ENCODE results near the gene CLDN18.

The CLDN18 gene

DNA sequence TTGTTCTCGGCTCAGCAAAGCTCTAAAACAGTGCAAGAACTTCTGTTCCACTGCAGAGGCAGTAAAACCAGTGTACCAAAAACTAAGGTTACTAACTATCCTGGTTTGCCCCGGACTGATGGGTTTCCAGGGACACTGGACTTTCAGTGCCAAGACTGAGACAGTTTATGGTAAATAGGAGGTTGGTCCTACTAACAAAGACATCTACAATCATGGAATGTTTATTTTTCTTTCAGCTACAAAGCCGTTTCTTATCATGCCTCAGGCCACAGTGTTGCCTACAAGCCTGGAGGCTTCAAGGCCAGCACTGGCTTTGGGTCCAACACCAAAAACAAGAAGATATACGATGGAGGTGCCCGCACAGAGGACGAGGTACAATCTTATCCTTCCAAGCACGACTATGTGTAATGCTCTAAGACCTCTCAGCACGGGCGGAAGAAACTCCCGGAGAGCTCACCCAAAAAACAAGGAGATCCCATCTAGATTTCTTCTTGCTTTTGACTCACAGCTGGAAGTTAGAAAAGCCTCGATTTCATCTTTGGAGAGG is 20.8 kb downstream of the CLDN18 start:
- H3K27me3 ChIP-seq (ENCODE audit: control insufficient read depth in 1 of 2, insufficient read depth in 2 of 2, low read length in 2 of 2): no peaks in the 10 kb centered on the region

DNA sequence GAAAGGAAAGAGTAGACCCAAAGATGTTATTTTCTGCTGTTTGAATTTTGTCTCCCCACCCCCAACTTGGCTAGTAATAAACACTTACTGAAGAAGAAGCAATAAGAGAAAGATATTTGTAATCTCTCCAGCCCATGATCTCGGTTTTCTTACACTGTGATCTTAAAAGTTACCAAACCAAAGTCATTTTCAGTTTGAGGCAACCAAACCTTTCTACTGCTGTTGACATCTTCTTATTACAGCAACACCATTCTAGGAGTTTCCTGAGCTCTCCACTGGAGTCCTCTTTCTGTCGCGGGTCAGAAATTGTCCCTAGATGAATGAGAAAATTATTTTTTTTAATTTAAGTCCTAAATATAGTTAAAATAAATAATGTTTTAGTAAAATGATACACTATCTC is 21.6 kb downstream of the CLDN18 start:
- no peak overlapping the region for H3K27ac ChIP-seq (ENCODE audit: low read depth, low read length)
- peaks cover 17% of the 10 kb centered on the region for H3K36me3 ChIP-seq (ENCODE audit: insufficient read depth, low read length)
- no peaks in the 10 kb centered on the region for H3K9me3 ChIP-seq (ENCODE audit: low read length)
- no peak overlapping the region for H3K4me3 ChIP-seq (ENCODE audit: low read depth in 1 of 2, low read length in 2 of 2)
- H3K9ac ChIP-seq (ENCODE audit: low read length): no peak overlapping the region
- H3K27me3 ChIP-seq (ENCODE audit: control insufficient read depth in 1 of 2, insufficient read depth in 2 of 2, low read length in 2 of 2): no peaks in the 10 kb centered on the region
- H3K4me1 ChIP-seq (ENCODE audit: insufficient read depth, low read length): no peaks in the 10 kb centered on the region

More for the DNA sequence above, 20.8 kb downstream of the CLDN18 start:
- H3K4me3 ChIP-seq (ENCODE audit: low read depth in 1 of 2, low read length in 2 of 2): no peak overlapping the region
- peaks cover 17% of the 10 kb centered on the region for H3K36me3 ChIP-seq (ENCODE audit: insufficient read depth, low read length)
- no peaks in the 10 kb centered on the region for H3K4me1 ChIP-seq (ENCODE audit: insufficient read depth, low read length)
- H3K27ac ChIP-seq (ENCODE audit: low read depth, low read length): no peak overlapping the region
- no peak overlapping the region for H3K9ac ChIP-seq (ENCODE audit: low read length)
- H3K9me3 ChIP-seq (ENCODE audit: low read length): no peaks in the 10 kb centered on the region

DNA sequence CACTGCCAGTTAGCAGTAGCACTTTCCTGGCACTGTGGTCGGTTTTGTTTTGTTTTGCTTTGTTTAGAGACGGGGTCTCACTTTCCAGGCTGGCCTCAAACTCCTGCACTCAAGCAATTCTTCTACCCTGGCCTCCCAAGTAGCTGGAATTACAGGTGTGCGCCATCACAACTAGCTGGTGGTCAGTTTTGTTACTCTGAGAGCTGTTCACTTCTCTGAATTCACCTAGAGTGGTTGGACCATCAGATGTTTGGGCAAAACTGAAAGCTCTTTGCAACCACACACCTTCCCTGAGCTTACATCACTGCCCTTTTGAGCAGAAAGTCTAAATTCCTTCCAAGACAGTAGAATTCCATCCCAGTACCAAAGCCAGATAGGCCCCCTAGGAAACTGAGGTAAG is 22.6 kb downstream of the CLDN18 start:
- no peaks in the 10 kb centered on the region for H3K9me3 ChIP-seq (ENCODE audit: low read length)
- no peak overlapping the region for H3K9ac ChIP-seq (ENCODE audit: low read length)
- no peaks in the 10 kb centered on the region for H3K27me3 ChIP-seq (ENCODE audit: control insufficient read depth in 1 of 2, insufficient read depth in 2 of 2, low read length in 2 of 2)
- peaks cover 13% of the 10 kb centered on the region for H3K36me3 ChIP-seq (ENCODE audit: insufficient read depth, low read length)
- no peaks in the 10 kb centered on the region for H3K4me1 ChIP-seq (ENCODE audit: insufficient read depth, low read length)
- H3K27ac ChIP-seq (ENCODE audit: low read depth, low read length): no peak overlapping the region
- no peak overlapping the region for H3K4me3 ChIP-seq (ENCODE audit: low read depth in 1 of 2, low read length in 2 of 2)

DNA sequence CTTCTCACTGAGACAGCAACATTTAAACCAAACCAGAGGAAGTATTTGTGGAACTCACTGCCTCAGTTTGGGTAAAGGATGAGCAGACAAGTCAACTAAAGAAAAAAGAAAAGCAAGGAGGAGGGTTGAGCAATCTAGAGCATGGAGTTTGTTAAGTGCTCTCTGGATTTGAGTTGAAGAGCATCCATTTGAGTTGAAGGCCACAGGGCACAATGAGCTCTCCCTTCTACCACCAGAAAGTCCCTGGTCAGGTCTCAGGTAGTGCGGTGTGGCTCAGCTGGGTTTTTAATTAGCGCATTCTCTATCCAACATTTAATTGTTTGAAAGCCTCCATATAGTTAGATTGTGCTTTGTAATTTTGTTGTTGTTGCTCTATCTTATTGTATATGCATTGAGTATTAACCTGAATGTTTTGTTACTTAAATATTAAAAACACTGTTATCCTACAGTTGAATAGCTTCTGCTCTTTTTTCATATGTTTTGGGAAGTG is 23.3 kb downstream of the CLDN18 start:
- Histone ChIP-seq H3K4me3 (ENCODE audit: low read depth in 1 of 2, low read length in 2 of 2) (no peak overlapping the region), H3K27ac (ENCODE audit: low read depth, low read length) (no peak overlapping the region), H3K4me1 (ENCODE audit: insufficient read depth, low read length) (no peaks in the 10 kb centered on the region), H3K9me3 (ENCODE audit: low read length) (no peaks in the 10 kb centered on the region), H3K27me3 (ENCODE audit: control insufficient read depth in 1 of 2, insufficient read depth in 2 of 2, low read length in 2 of 2) (no peaks in the 10 kb centered on the region), H3K36me3 (ENCODE audit: insufficient read depth, low read length) (peaks cover 12% of the 10 kb centered on the region), H3K9ac (ENCODE audit: low read length) (no peak overlapping the region)

DNA sequence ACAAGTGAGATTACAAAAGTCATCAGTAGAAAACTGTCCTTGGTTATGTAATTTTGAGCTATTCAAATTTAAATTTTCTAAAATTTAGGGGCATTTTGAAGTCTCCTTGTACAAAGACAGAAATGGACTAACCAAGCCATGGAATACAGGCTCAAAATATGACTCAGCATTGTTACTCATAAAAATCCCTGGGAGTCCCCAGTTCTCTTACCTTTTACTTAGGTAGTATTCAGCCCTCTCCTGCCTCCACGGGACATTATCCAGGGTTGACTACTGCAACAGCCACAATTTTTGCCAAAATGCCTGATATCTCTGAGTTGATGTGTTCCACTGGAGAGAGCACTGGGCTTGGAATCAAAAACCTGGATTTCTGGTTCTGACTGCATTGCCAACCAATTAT is 25.0 kb downstream of the CLDN18 start:
- H3K27me3 ChIP-seq (ENCODE audit: control insufficient read depth in 1 of 2, insufficient read depth in 2 of 2, low read length in 2 of 2): no peaks in the 10 kb centered on the region
- H3K9me3 ChIP-seq (ENCODE audit: low read length): no peaks in the 10 kb centered on the region
- H3K36me3 ChIP-seq (ENCODE audit: insufficient read depth, low read length): peaks cover 12% of the 10 kb centered on the region
- no peaks in the 10 kb centered on the region for H3K4me1 ChIP-seq (ENCODE audit: insufficient read depth, low read length)
- no peak overlapping the region for H3K4me3 ChIP-seq (ENCODE audit: low read depth in 1 of 2, low read length in 2 of 2)
- H3K27ac ChIP-seq (ENCODE audit: low read depth, low read length): no peak overlapping the region
- no peak overlapping the region for H3K9ac ChIP-seq (ENCODE audit: low read length)

DNA sequence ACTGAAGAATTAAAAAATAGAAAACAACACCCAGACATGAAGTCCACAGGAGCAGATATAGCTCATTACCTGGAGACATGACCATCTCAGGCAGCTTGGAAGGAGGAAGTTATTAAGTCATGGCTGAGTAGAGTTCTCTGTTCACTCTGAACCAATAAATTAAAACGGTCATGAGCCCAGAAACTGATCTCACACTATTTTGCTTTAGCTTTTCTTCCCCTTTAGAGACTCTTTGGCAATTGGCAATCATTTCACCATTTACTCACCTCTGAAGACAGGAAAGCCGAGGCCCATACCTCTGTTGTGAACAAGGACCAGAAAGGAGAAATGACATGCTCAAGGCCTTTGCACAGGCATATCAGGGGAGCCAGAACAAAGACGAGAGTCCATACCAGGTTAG is 26.6 kb downstream of the CLDN18 start:
- Histone ChIP-seq H3K4me1 (ENCODE audit: insufficient read depth, low read length) (no peaks in the 10 kb centered on the region), H3K27me3 (ENCODE audit: control insufficient read depth in 1 of 2, insufficient read depth in 2 of 2, low read length in 2 of 2) (no peaks in the 10 kb centered on the region), H3K9ac (ENCODE audit: low read length) (no peak overlapping the region), H3K36me3 (ENCODE audit: insufficient read depth, low read length) (no peaks in the 10 kb centered on the region), H3K4me3 (ENCODE audit: low read depth in 1 of 2, low read length in 2 of 2) (no peak overlapping the region), H3K9me3 (ENCODE audit: low read length) (no peaks in the 10 kb centered on the region), H3K27ac (ENCODE audit: low read depth, low read length) (no peak overlapping the region)

DNA sequence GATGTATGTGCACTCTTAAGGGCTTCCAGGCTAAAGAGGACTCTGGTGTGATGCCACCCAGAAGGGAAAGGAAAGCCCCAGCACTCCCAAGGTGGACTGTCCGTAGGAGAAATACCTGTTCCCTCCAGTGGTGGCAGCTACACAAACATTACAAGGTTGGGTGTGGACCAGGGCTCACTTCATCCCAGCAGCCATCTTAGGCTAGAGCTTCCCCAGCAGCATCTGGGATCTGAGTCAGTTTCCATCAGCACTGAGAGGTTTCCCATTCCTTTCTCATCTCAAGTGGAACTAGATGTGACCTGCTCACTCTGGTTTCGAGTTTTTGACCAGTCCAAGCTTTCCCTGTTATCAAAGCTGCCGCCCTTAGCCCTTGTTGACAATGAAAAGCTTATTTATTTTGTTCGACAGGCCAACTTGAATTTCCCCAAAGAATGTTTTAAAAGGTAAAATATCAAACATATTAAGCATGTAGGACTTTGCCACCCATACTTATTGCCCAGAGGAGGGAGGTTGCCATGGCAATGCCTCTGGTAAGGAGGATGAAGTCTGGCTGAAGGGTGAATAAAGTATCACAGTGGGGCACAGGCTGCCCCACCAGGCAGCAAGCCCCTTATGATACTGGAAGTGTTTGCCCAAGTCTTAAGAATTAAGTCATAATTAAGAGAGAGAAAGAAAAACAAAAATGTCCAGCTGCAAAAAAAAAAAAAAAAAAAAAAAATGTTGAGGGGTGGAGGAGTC is 28.9 kb downstream of the CLDN18 start:
- H3K9me3 ChIP-seq (ENCODE audit: low read length): no peaks in the 10 kb centered on the region
- no peak overlapping the region for H3K9ac ChIP-seq (ENCODE audit: low read length)
- H3K4me3 ChIP-seq (ENCODE audit: low read depth in 1 of 2, low read length in 2 of 2): no peak overlapping the region
- H3K27me3 ChIP-seq (ENCODE audit: control insufficient read depth in 1 of 2, insufficient read depth in 2 of 2, low read length in 2 of 2): no peaks in the 10 kb centered on the region
- H3K4me1 ChIP-seq (ENCODE audit: insufficient read depth, low read length): no peaks in the 10 kb centered on the region
- no peaks in the 10 kb centered on the region for H3K36me3 ChIP-seq (ENCODE audit: insufficient read depth, low read length)
- no peak overlapping the region for H3K27ac ChIP-seq (ENCODE audit: low read depth, low read length)

DNA sequence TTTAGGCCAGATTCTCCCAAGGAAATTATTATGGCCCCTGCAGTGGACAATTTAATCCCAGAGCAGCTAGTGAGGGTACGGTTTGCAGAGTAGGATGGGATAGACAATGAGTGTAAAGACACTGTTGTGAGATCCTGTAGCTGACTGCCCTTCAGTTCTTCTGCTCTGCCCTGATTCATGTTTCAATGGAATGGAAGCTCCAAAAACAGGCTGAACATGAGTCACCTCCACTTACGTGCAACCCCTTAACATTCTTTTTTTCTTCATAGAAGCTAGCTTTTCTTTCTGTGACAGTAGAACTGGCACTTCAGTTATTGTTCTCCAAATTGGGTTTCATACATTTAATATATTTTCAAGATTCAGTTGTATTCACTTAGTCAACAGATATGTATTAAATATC is 32.1 kb downstream of the CLDN18 start:
- H3K27me3 ChIP-seq (ENCODE audit: control insufficient read depth in 1 of 2, insufficient read depth in 2 of 2, low read length in 2 of 2): no peaks in the 10 kb centered on the region
- H3K27ac ChIP-seq (ENCODE audit: low read depth, low read length): no peak overlapping the region
- no peaks in the 10 kb centered on the region for H3K36me3 ChIP-seq (ENCODE audit: insufficient read depth, low read length)
- H3K4me3 ChIP-seq (ENCODE audit: low read depth in 1 of 2, low read length in 2 of 2): no peak overlapping the region
- no peak overlapping the region for H3K9ac ChIP-seq (ENCODE audit: low read length)
- H3K9me3 ChIP-seq (ENCODE audit: low read length): no peaks in the 10 kb centered on the region
- H3K4me1 ChIP-seq (ENCODE audit: insufficient read depth, low read length): no peaks in the 10 kb centered on the region

DNA sequence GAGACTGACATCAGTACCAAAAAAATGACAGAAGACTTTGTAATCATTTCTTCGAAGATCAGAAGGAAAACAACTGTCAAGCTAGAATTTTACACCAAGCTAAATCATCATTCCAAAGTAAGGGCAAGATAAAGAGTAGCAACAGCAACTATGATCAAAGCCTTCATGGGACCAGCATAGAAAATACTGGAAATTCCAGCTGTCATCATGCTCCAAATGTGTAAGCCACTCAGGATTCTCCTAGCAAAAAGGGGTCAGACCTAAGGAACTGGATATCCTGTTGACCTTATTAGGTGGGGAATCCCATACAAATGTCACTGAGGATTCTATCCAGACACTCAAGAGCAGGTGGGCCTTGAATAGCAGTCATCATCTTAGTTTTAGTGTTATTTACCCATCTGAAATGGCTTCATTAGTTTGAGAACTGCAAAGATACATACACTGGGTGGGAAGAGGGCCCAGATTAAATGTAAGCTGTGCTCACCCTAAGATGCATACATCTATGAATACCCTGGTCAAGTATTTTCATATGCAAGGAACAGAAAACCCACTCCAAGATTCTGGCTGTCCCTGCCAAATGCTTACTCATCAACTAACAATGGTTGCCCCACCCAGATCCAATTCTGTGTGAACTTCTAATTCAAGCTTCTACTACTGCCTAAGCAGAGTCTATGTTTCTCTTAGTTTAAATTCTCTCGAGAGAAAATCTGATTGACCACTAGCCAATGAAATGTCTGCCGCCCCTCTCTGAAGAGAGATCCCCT is 33.5 kb downstream of the CLDN18 start:
- H3K36me3 ChIP-seq (ENCODE audit: insufficient read depth, low read length): no peaks in the 10 kb centered on the region
- no peaks in the 10 kb centered on the region for H3K27me3 ChIP-seq (ENCODE audit: control insufficient read depth in 1 of 2, insufficient read depth in 2 of 2, low read length in 2 of 2)
- no peak overlapping the region for H3K9ac ChIP-seq (ENCODE audit: low read length)
- no peaks in the 10 kb centered on the region for H3K4me1 ChIP-seq (ENCODE audit: insufficient read depth, low read length)
- H3K27ac ChIP-seq (ENCODE audit: low read depth, low read length): no peak overlapping the region
- H3K9me3 ChIP-seq (ENCODE audit: low read length): no peaks in the 10 kb centered on the region
- H3K4me3 ChIP-seq (ENCODE audit: low read depth in 1 of 2, low read length in 2 of 2): no peak overlapping the region

DNA sequence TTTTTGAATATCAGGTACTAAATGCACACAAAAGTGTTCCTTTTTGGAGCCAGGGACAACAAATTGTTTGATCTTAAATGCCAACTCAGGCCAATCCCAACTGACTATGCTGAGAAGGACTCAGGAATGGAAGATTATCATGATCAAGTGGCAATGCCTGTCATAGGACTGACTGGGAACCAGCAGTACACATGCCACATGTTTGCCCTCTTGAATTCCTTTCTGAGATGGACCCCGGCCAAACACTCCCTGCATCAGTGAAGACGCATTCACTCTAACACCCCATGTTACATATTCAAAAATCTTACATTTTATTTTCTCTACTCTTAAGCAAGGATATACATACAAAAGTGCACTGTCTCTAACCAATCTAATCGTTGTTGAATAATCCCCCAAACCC is 36.1 kb downstream of the CLDN18 start:
- Histone ChIP-seq H3K36me3 (ENCODE audit: insufficient read depth, low read length) (peaks cover 8% of the 10 kb centered on the region), H3K4me1 (ENCODE audit: insufficient read depth, low read length) (no peaks in the 10 kb centered on the region), H3K9me3 (ENCODE audit: low read length) (no peaks in the 10 kb centered on the region), H3K9ac (ENCODE audit: low read length) (no peak overlapping the region), H3K27me3 (ENCODE audit: control insufficient read depth in 1 of 2, insufficient read depth in 2 of 2, low read length in 2 of 2) (no peaks in the 10 kb centered on the region), H3K27ac (ENCODE audit: low read depth, low read length) (no peak overlapping the region), H3K4me3 (ENCODE audit: low read depth in 1 of 2, low read length in 2 of 2) (no peak overlapping the region)

DNA sequence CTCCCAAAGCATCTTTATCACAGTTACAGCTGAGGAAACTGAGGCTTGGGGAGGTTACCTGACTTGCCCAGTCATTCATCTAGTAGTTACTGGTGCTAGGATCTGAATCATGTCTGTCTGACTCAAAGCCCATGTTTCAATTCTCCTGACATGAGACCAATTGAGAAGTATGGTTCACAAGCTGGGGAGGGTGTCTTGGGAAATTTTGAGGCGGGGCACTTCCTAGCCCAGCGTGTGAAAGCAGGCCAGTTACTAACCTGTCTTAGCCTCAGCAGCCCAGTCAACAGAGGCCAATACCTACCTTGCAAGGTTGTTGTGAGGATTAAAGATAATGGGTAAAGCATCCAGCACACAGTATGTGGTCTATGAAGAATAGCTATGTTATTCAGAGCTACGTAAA is 37.0 kb downstream of the CLDN18 start:
- Histone ChIP-seq H3K9me3 (ENCODE audit: low read length) (no peaks in the 10 kb centered on the region), H3K4me1 (ENCODE audit: insufficient read depth, low read length) (no peaks in the 10 kb centered on the region), H3K4me3 (ENCODE audit: low read depth in 1 of 2, low read length in 2 of 2) (no peak overlapping the region), H3K27me3 (ENCODE audit: control insufficient read depth in 1 of 2, insufficient read depth in 2 of 2, low read length in 2 of 2) (no peaks in the 10 kb centered on the region), H3K27ac (ENCODE audit: low read depth, low read length) (no peak overlapping the region), H3K36me3 (ENCODE audit: insufficient read depth, low read length) (peaks cover 8% of the 10 kb centered on the region), H3K9ac (ENCODE audit: low read length) (no peak overlapping the region)
